GM21619 (cell line): ENCODE measurements around the gene SHANK3.

Experiments used
- ATAC-seq: cut with Tn5 transposase; IDR thresholded peaks from one replicate; pipeline ENCODE4 v1.9.1; 2021; ENCODE audit not compliant: unreplicated experiment

Gene SHANK3

GRCh38 chr22:50677493-50678217, 5.0 kb downstream of the SHANK3 start:
- ATAC-seq, result no peak

GRCh38 chr22:50678218-50678650, 5.6 kb downstream of the SHANK3 start:
- no peak for ATAC-seq

- no peak for ATAC-seq
Observed at GRCh38 chr22:50678651-50679521, 6.3 kb downstream of the SHANK3 start.

GRCh38 chr22:50683086-50683993, 10.7 kb downstream of the SHANK3 start:
- ATAC-seq, result no peak

- ATAC-seq, result no peak
Observed at GRCh38 chr22:50683994-50684371, 11.4 kb downstream of the SHANK3 start.

- ATAC-seq, result no peak
Observed at GRCh38 chr22:50684501-50684900, 11.9 kb downstream of the SHANK3 start.

- ATAC-seq, result no peak
Observed at GRCh38 chr22:50684986-50685385, 12.4 kb downstream of the SHANK3 start.

- no peak for ATAC-seq
Observed at GRCh38 chr22:50686794-50687193, 14.2 kb downstream of the SHANK3 start.

- no peak for ATAC-seq
Observed at GRCh38 chr22:50687829-50688228, 15.2 kb downstream of the SHANK3 start.

- ATAC-seq, result no peak
Observed at GRCh38 chr22:50688448-50688847, 15.8 kb downstream of the SHANK3 start.

- ATAC-seq, result no peak
Observed at GRCh38 chr22:50691521-50691920, 18.9 kb downstream of the SHANK3 start.

GRCh38 chr22:50693462-50693861, 20.8 kb downstream of the SHANK3 start:
- no peak for ATAC-seq

- ATAC-seq, result no peak
Observed at GRCh38 chr22:50694099-50694605, 21.5 kb downstream of the SHANK3 start.

- ATAC-seq, result no peak
Observed at GRCh38 chr22:50694766-50695420, 22.3 kb downstream of the SHANK3 start.

- no peak for ATAC-seq
Observed at GRCh38 chr22:50695421-50696250, 23.0 kb downstream of the SHANK3 start.

- no peak for ATAC-seq
Observed at GRCh38 chr22:50696251-50696798, 23.7 kb downstream of the SHANK3 start.

GRCh38 chr22:50696799-50697561, 24.4 kb downstream of the SHANK3 start:
- no peak for ATAC-seq

- no peak for ATAC-seq
Observed at GRCh38 chr22:50697667-50698506, 25.3 kb downstream of the SHANK3 start.
